Kidney capillary endothelial cell (primary cell): Measurements from ENCODE around the gene LCE3A.
"Not testable (repeated sequence)": the region's sequence is repeated elsewhere in the genome, so short reads cannot be mapped to it uniquely, and the experiment has no call there.

Source experiments
- DNase-seq: peaks from one replicate; pipeline ENCODE4 v3.0.0-alpha.2; 2018; ENCODE audit warnings: low spot score

LCE3A gene

GRCh38 chr1:152622803-152623202 lies at the start of gene LCE3A:
Gene LCE3A, minus strand, starts transcription at chr1:152623103. Its CDS starts 0 bp downstream, at chr1:152623103.
- no peak for DNase-seq

- no peak for DNase-seq
These were observed 44.7 kb upstream of the LCE3A start for GRCh38 chr1:152667648-152668047.

GRCh38 chr1:152666171-152666570 lies 43.3 kb upstream of the LCE3A start:
- DNase-seq, result not testable (repeated sequence)

DNA sequence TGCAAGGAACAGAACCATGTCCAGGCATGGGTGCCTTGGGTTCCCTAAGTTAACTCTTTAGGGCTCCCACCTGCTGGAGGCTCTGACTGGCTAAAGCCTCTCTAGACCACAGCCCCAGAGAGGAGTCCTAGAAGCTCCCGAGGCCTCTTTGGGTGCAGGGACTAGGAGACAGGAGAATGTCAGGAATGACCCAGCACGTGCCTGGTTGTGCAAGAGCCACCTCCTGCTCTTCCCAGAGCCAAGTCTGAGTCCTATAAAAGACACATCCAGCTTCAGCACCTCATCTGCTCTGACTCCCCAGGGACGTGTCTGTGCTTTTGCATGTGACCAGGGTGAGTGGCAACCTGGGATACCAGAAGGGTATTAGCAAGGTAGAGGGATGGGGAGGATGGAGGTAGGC lies 40.2 kb upstream of the LCE3A start, which contains the start of gene LCE2D:
TSS of gene LCE2D (plus strand) at position 283 of the 400 bp plus-strand sequence. CDS start 726 bp downstream, outside the sequence.
- DNase-seq, result no peak

GRCh38 chr1:152658649-152659048 lies 35.7 kb upstream of the LCE3A start:
- no peak for DNase-seq

DNA sequence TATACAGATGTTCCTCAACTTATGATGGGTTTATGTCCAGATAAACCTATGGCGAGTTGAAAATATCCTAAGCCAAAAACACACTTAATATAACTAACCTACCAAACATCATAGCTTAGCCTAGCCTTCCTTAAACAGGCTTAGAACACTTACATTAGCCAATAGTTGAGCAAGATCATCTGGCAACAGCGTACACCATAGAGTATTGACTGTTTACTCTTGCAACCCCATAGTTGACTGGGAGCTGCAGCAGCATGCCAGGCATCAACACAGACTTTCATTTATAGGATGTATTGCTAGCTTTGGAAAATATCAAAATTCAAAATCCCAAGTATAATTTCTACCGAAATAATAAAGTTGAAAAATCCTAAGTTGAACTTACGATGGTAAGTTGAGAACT lies 34.8 kb upstream of the LCE3A start:
- DNase-seq, result no peak

DNA sequence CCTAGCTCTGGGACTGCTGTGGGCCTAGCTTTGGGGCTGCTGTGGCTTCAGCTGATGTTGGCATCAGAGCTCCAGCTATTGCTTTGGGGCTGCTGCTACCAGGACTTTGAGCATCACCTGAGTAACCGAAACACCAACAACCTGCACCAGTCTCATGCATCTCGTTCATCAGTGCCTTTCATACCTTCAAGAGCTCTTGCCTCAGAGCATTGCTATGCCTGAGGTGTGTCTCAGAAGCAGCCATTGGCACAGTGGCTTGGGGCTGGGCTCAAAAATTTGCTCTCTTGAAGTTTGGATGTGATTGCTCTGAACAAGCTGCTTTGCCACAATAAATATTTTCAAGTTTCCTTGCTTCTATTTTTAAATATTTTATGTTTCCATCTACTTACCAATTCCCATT lies 33.6 kb upstream of the LCE3A start:
- no peak for DNase-seq

DNA sequence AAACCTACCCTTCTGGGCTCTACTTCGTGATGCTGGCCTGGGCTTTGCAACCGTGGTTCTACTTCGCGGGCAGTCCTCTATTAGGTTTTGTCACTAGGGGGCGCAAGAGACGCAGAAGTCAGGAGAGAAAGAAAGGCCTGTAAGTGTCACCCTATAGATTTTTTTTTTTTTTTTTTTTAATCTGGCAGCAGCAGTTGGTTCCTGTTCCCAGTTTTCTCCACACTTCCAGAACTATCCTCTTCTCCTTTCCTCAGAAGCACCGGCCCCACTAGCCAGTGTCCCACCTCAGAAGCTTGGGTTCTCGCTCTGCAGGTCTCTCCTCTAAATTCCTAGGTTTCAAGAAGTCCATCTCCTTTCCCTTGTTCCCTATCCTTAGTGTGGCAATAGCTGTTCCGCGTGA lies 31.2 kb upstream of the LCE3A start:
- peak; percentile 53 for DNase-seq

DNA sequence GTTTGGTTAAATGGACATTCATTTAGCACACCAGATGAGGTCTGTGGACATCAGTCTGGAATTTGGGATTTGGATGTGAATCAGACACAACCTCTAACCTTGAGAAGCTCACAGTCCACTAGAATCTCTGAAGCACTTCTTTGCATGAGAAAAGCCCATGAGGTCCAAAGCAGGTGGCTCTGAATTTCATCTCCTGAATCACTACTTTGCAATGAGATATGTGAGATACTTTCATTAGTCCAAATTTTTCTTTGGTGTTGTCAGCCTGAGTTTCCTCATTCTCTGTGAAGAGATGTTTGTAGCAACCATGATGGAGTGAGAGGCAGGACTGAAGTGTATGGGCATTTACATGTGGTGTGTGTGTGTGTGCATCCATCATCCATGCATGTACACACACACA lies 23.8 kb upstream of the LCE3A start:
- no peak for DNase-seq

DNA sequence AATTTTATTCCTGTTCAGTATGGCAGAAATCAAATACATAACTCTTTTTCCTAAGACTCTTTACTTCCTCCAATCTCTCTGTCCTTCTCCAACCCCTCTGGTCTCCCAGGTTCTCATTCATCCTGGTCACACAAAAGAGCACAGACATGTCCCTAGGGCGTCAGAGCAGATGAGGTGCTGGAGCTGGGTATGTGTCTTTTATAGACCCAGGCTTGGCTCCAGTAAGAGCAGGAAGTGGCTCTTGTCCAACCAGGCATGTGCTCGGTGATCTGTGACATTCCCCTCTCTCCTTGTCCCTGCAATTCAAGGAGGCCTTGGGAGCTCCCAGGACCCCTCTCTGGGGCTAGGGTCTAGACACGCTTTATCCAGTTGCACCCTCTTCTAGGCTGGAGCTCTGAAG lies 22.2 kb upstream of the LCE3A start:
- no peak for DNase-seq

GRCh38 chr1:152643945-152644344 lies 21.0 kb upstream of the LCE3A start:
- no peak for DNase-seq

DNA sequence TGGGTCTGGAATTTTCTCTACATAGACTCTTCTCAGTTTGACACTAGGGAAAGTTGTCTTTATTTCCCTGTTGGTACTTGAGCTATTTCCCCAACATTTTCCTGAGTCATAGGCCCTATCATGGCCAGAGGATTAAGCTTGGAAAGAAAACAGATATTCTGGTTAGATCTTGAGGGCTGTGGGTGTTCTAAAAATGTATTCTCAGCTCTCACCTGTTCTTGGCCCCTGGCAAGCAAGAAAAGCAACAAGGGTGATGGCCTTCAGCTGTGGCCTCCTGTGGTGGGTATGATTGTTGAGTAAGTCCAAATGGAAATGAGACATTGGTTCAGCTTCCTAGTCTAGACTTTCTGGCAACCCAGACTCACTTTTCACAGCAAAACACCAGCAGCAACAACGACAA lies 17.4 kb upstream of the LCE3A start:
- DNase-seq, result no peak

GRCh38 chr1:152630596-152630995 lies 7.7 kb upstream of the LCE3A start:
- DNase-seq, result no peak

DNA sequence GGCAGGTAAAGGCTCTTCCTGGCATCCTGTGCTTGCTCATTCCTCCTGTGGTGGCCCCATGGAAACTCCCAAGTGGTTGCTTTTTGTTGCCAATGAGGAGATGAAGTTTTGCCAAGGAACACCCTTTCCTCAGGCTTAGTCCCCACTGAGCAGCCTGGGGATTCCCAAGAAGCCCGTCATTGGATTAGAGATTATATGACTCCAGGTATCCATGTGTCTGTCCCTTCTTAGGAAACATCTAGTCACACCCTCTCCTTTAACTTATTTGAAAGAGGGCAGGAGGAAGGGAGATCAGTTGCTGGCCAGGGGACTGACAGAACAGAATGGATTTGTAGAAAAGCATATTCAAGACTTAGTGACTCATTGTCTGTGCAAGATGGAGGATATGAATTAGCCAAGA lies 3.8 kb upstream of the LCE3A start:
- no peak for DNase-seq

DNA sequence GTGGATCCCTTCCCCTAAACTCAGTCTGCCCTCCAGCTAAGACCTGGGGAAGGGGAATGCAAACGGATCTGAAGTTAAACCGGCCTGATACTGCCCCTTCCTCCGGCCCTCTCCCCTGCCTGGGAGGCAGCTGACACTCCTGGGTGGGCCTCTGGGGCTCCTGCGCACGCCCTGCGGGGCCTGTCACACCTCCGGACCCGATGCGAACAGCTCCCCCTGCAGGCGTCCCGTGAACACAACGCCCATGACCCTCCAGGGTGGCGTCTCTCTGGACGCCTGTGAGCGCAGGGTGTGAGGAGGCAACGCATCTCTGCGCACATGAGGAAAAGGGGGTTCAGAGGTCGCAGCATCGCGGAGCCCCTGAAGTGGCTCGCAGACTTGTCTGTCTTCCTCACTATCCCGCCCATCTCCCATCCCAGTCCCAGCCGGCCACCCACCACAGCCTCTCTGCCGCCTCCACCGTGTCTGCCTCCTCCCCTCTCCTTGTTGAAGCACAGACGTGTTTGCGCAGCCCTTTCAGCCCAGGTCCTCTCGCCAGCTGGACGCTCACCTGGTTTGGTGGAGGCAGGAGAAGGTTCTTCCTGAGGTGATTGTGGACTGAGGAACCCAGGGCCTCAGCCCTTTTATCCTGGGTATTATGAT lies 421 bp upstream of the LCE3A start:
- no peak for DNase-seq

- DNase-seq, result no peak
These were observed 910 bp downstream of the LCE3A start for GRCh38 chr1:152621993-152622392.

DNA sequence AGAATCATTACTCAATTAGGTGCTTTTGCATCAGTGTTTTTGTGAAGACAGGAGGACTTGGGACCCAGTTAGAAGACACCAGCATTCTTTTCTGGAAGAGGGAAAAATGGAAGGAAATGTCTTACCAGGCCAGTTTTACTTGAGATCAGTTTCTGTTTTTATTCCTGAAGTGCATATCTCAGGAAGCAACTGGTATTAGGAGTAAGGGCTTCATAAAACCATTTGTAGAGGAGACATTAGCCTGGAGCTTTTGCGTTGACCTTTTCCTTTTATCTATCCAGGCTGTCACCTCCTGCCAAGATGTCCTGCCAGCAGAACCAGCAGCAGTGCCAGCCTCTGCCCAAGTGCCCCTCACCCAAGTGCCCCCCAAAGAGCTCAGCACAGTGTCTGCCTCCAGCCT lies 9.4 kb downstream of the LCE3A start, which contains the start of gene LCE3B:
TSS of gene LCE3B (plus strand) at position 301 of the 400 bp plus-strand sequence. CDS start at position 301, 0 bp downstream.
- no peak for DNase-seq

- no peak for DNase-seq
These were observed 23.0 kb downstream of the LCE3A start, which contains the start of gene LCE3C for GRCh38 chr1:152599934-152600333. Gene LCE3C, plus strand, starts transcription at chr1:152600234. Its CDS starts 498 bp downstream, at chr1:152600732.

GRCh38 chr1:152596986-152597385 lies 25.9 kb downstream of the LCE3A start:
- DNase-seq, result no peak

DNA sequence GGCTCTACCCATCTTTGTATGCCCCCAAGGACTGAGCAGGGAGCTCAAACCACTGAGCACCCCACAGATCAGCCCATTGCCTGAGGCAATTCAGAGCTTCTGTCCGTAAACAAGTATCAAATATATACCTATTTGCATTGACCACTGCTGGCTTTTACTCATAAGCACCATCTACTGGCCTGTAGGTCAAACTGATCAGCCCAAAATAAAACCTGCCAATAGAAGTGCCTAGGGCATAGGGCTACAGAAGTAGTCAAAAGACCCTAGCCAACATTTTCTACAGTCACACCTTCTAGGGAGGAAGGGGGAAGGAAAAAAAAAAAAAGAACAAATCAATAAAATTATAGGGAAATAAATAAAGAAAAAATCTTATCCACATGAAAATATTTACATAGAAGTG lies 37.3 kb downstream of the LCE3A start:
- no peak for DNase-seq

DNA sequence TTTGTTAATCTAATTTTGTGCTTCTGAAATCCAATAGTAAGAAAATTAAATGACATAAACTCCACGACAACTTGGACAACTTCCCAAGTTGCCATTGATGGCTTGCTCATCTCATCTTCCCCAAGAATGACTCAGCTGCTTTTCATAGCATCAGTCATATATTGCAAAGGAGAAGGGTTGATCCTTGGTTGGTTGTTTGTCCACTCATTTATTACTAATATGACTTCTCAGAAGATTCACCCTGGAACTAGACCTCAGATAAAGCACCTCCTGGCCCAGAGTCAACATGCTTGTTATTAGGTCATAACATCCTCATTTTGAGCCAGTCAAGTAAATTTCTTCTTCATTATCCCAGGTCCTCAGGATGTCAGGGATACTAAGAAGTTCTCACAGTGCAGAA lies 40.3 kb downstream of the LCE3A start:
- no peak for DNase-seq

GRCh38 chr1:152580433-152580832 lies 42.5 kb downstream of the LCE3A start, which contains the start of gene LCE3D:
Gene LCE3D, minus strand, starts transcription at chr1:152580516. Its CDS starts 580 bp downstream, at chr1:152579936.
- no peak for DNase-seq

DNA sequence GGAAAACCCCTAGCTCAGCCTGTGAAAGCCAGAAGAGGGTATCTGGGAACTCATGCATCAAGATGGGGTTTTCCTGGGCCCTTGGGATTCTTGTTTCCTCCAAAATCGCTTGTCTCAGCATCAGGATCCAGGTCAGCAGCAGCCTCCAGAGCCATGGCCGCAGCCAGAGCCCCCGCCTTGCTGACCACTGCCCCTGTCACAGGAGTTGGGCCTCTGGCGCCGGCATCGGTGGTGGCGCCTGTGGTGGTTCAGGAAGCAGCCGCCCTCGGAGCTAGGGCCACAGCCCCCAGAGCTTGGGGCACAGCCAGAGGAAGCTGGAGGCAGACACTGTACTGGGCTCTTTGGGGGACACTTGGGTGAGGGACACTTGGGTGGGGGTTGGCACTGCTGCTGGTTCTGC lies 43.4 kb downstream of the LCE3A start:
- not testable (repeated sequence) for DNase-seq

DNA sequence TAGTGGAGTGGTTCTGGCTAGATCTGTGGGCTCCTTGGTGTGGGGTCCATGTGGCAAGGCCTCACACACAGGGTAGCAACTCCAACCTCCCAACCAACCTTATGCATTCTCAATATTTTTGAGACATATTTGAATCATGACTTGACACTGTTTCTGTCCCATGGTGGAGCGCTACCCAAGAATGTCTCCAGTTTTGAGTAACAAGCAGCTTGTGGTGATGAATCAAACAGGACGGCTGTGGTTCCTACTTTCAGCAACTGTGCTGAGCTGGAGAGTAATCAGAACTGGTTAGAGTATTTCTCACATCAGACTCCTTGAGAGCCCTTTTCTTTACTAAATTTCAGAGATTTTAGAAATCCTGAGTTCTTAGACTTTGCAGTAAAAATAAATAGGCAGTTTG lies 45.7 kb downstream of the LCE3A start:
- no peak for DNase-seq
